Fibroblast of villous mesenchyme (primary cell): Measurements from ENCODE around the gene ZBTB20. TPM values are rescaled to one million over a fixed set of nuclear protein-coding genes. Genes with fewer than 3 reads are reported as not detected.

Experiments used
- DNase-seq: peaks from one replicate; pipeline ENCODE4 v3.0.0-alpha.2; 2010; ENCODE audit warnings: low read depth
- H3K4me3 ChIP-seq: 2 replicates; pipeline ENCODE4 v1.5.1; 2011; ENCODE audit warnings: low read depth, mild to moderate bottlenecking, low read length
- CTCF ChIP-seq: IDR thresholded peaks from 2 replicates; pipeline ENCODE4 v1.5.1; 2012; ENCODE audit warnings: low read depth, mild to moderate bottlenecking, low read length; ENCODE audit not compliant: insufficient read depth
- total RNA-seq: library from RNA; depleted of rRNA; stranded (reverse); fragments of >200 nt; gene quantifications from 2 replicates; pipeline ENCODE4 v1.2.3, GENCODE V29; 2012

Gene ZBTB20
- total RNA-seq, 1 donor: 28.1 TPM

GRCh38 chr3:114464548-114464947, 682.5 kb downstream of the ZBTB20 start:
- no peak overlapping the region for H3K4me3 ChIP-seq
- no peak for DNase-seq
- TF ChIP-seq CTCF: no peak

- DNase-seq: no peak
- no peak overlapping the region for H3K4me3 ChIP-seq
- no peak for TF ChIP-seq CTCF
These were observed 684.3 kb downstream of the ZBTB20 start for GRCh38 chr3:114462750-114463149.

GRCh38 chr3:114460459-114460858, 686.6 kb downstream of the ZBTB20 start:
- no peak for TF ChIP-seq CTCF

GRCh38 chr3:114456742-114457141, 690.3 kb downstream of the ZBTB20 start:
- no peak overlapping the region for H3K4me3 ChIP-seq
- TF ChIP-seq CTCF: no peak
- DNase-seq: no peak

More at GRCh38 chr3:114460459-114460858, 686.6 kb downstream of the ZBTB20 start:
- no peak overlapping the region for H3K4me3 ChIP-seq
- DNase-seq: no peak

- H3K4me3 ChIP-seq: no peak overlapping the region
- DNase-seq: no peak
- no peak for TF ChIP-seq CTCF
These were observed 691.7 kb downstream of the ZBTB20 start for GRCh38 chr3:114455432-114455831.

GRCh38 chr3:114454551-114455251, 692.4 kb downstream of the ZBTB20 start:
- no peak for TF ChIP-seq CTCF
- peak; percentile 29 for DNase-seq
- peak overlapping the region; percentile 38 for H3K4me3 ChIP-seq

GRCh38 chr3:114453361-114453780, 693.7 kb downstream of the ZBTB20 start:
- H3K4me3 ChIP-seq: no peak overlapping the region
- TF ChIP-seq CTCF: no peak
- no peak for DNase-seq
